Breast epithelium (tissue), 4 donors: ENCODE results near the gene MYO1C. TPM values are rescaled to one million over a fixed set of nuclear protein-coding genes. Genes with fewer than 3 reads are reported as not detected.

Experiments used
- DNase-seq, 2 donors: peaks; one replicate each; pipeline ENCODE4 v3.0.0-alpha.2; 2019; ENCODE audit warnings: low spot score in 2 of 2
- H3K27ac ChIP-seq, 2 donors: fragments of 200-600 bp; sonication (generic) in 1 of 2; one replicate each; pipeline ENCODE4 v1.5.1; 2016 to 2019; ENCODE audit warnings: mild to moderate bottlenecking in 1 of 2
- H3K27me3 ChIP-seq, 2 donors: fragments of 200-600 bp; sonication (generic) in 1 of 2; one replicate each; pipeline versions ENCODE4 v1.5.1 to v1.6.0; 2017 to 2019; ENCODE audit warnings: control low read depth in 1 of 2, mild to moderate bottlenecking in 1 of 2
- H3K36me3 ChIP-seq: fragments of 200-600 bp; one replicate; pipeline ENCODE4 v1.5.1; 2019
- H3K4me1 ChIP-seq, 2 donors: fragments of 200-600 bp; sonication (generic); one replicate each; pipeline ENCODE4 v1.5.1; 2016 to 2019; ENCODE audit warnings: control low read depth in 1 of 2
- H3K4me3 ChIP-seq, 3 donors: fragments of 200-600 bp; sonication (generic); 1 replicate in 2 of 3; 2 replicates in 1 of 3; pipeline ENCODE4 v1.5.1; 2016 to 2019; ENCODE audit warnings: mild to moderate bottlenecking in 3 of 3, moderate library complexity in 2 of 3
- H3K9me3 ChIP-seq, 2 donors: fragments of 200-600 bp; sonication (generic) in 1 of 2; one replicate each; pipeline ENCODE4 v1.5.1; 2016 to 2019; ENCODE audit warnings: control low read depth in 1 of 2
- CTCF ChIP-seq, 3 donors: fragments of 450-650 bp; IDR thresholded peaks; one replicate each; pipeline ENCODE4 v1.5.1; 2016 to 2017; ENCODE audit warnings: antibody characterized with exemption in 3 of 3, mild to moderate bottlenecking in 3 of 3, moderate library complexity in 3 of 3
- POLR2A ChIP-seq: fragments of 450-650 bp; IDR thresholded peaks from one replicate; pipeline ENCODE4 v1.6.1; 2016; ENCODE audit warnings: antibody characterized with exemption, mild to moderate bottlenecking, moderate library complexity
- POLR2AphosphoS5 ChIP-seq, 3 donors: sonication (generic); formaldehyde crosslinking; IDR thresholded peaks; one replicate each; pipeline ENCODE4 v1.6.1; 2017; ENCODE audit warnings: antibody characterized with exemption in 3 of 3
- intact Hi-C: fragments of 100-400 bp; cut with DNase I; formaldehyde crosslinking; loops from one replicate; pipeline ENCODE4 v1.15.1; 2023; ENCODE audit warnings: low total_unique reads
- total RNA-seq, 3 donors: library from RNA; depleted of rRNA; stranded (reverse); fragments of >200 nt; gene quantifications; one replicate each; pipeline ENCODE4 v1.1.0, GENCODE V29; 2016

Gene MYO1C
- total RNA-seq, 3 donors from 2014 or later, result 99.5 to 235 (median 137) TPM

- intact Hi-C loops, result no loop called here
- H3K27ac ChIP-seq, result no peak overlapping the region
These were observed 6.4 kb upstream of the MYO1C start for GRCh38 chr17:1498869-1499268.

GRCh38 chr17:1498233-1498632, 5.7 kb upstream of the MYO1C start:
- no peak for DNase-seq
- Histone ChIP-seq H3K27me3 (no peaks in the 10 kb centered on the region), H3K36me3 (no peaks in the 10 kb centered on the region), H3K4me3 (no peak overlapping the region), H3K27ac (no peak overlapping the region), H3K9me3 (no peaks in the 10 kb centered on the region), H3K4me1 (peaks cover 0 to 8% of the 10 kb centered on the region in 2 donors)
- intact Hi-C loops, result no loop called here
- TF ChIP-seq CTCF (IDR thresholded peaks at IDR 0.05) (no peak), POLR2AphosphoS5 (IDR thresholded peaks at IDR 0.05) (no peak), POLR2A (no peak)

More at GRCh38 chr17:1498869-1499268, 6.4 kb upstream of the MYO1C start:
- H3K9me3 ChIP-seq, result no peaks in the 10 kb centered on the region
- H3K4me1 ChIP-seq, result peaks cover 0 to 8% of the 10 kb centered on the region in 2 donors
- H3K27me3 ChIP-seq, result no peaks in the 10 kb centered on the region
- no peak for TF ChIP-seq POLR2AphosphoS5 (IDR thresholded peaks at IDR 0.05)
- no peak for TF ChIP-seq POLR2A
- no peak for TF ChIP-seq CTCF (IDR thresholded peaks at IDR 0.05)
- DNase-seq, result no peak
- no peak overlapping the region for H3K4me3 ChIP-seq
- no peaks in the 10 kb centered on the region for H3K36me3 ChIP-seq

- Histone ChIP-seq H3K4me1 (peaks cover 0 to 9% of the 10 kb centered on the region in 2 donors), H3K36me3 (no peaks in the 10 kb centered on the region), H3K9me3 (no peaks in the 10 kb centered on the region), H3K27me3 (no peaks in the 10 kb centered on the region), H3K4me3 (no peak overlapping the region), H3K27ac (no peak overlapping the region)
- TF ChIP-seq CTCF (IDR thresholded peaks at IDR 0.05), result no peak
- TF ChIP-seq POLR2A, result no peak
- no peak for TF ChIP-seq POLR2AphosphoS5 (IDR thresholded peaks at IDR 0.05)
- DNase-seq, result no peak
- intact Hi-C loops, result no loop called here
These were observed 5.3 kb upstream of the MYO1C start for GRCh38 chr17:1497831-1498230.

- no peak for DNase-seq
- H3K36me3 ChIP-seq, result no peaks in the 10 kb centered on the region
- intact Hi-C loops, result no loop called here
- H3K4me3 ChIP-seq, result no peak overlapping the region
- H3K9me3 ChIP-seq, result no peaks in the 10 kb centered on the region
- H3K4me1 ChIP-seq, result peaks cover 7 to 11% of the 10 kb centered on the region in 2 donors
- TF ChIP-seq POLR2AphosphoS5 (IDR thresholded peaks at IDR 0.05) (no peak), POLR2A (no peak), CTCF (IDR thresholded peaks at IDR 0.05) (no peak)
- H3K27me3 ChIP-seq, result no peaks in the 10 kb centered on the region
- H3K27ac ChIP-seq, result peak overlapping the region in 1 of 2 donors; percentile 92
These were observed 4.4 kb upstream of the MYO1C start for GRCh38 chr17:1496869-1497268.

- DNase-seq, result peak; percentile 80 to 97
These were observed 2.9 kb upstream of the MYO1C start for GRCh38 chr17:1495265-1495989.

More at GRCh38 chr17:1495265-1495989, 2.9 kb upstream of the MYO1C start:
- intact Hi-C loops, result no loop called here
- Histone ChIP-seq H3K27ac (peak overlapping the region; percentile 82 to 92), H3K27me3 (no peaks in the 10 kb centered on the region), H3K4me1 (peaks cover 9 to 11% of the 10 kb centered on the region in 2 donors), H3K4me3 (peak overlapping the region in 1 of 3 donors; percentile 45), H3K36me3 (no peaks in the 10 kb centered on the region), H3K9me3 (no peaks in the 10 kb centered on the region)
- TF ChIP-seq POLR2AphosphoS5 (IDR thresholded peaks at IDR 0.05) (peak; percentile 71 to 90 (median 89)), CTCF (IDR thresholded peaks at IDR 0.05) (no peak)
